SKM-1 treated with dmso at 0.1 percent for 144 hours (cell line): ENCODE results near the gene KLHL29.

Source experiments
- DNase-seq: peaks from one replicate; lab custom pipeline; 2025; ENCODE audit not compliant: unreplicated experiment; lab: John Stamatoyannopoulos, UW

KLHL29 gene

GRCh38 chr2:23640711-23641110 is 255.7 kb downstream of the KLHL29 start:
- DNase-seq: no peak

- DNase-seq: no peak
Measured at GRCh38 chr2:23642516-23642915, 257.5 kb downstream of the KLHL29 start.

GRCh38 chr2:23645230-23645808 is 260.3 kb downstream of the KLHL29 start:
- DNase-seq: no peak

- no peak for DNase-seq
Measured at GRCh38 chr2:23647563-23647962, 262.6 kb downstream of the KLHL29 start.

GRCh38 chr2:23649303-23649702 is 264.3 kb downstream of the KLHL29 start:
- DNase-seq: no peak

- no peak for DNase-seq
Measured at GRCh38 chr2:23649819-23650218, 264.8 kb downstream of the KLHL29 start.

GRCh38 chr2:23651187-23652080 is 266.5 kb downstream of the KLHL29 start:
- DNase-seq: peak; percentile 12

- no peak for DNase-seq
Measured at GRCh38 chr2:23653326-23653725, 268.3 kb downstream of the KLHL29 start.

- no peak for DNase-seq
Measured at GRCh38 chr2:23654756-23655155, 269.8 kb downstream of the KLHL29 start.

GRCh38 chr2:23655934-23656596 is 271.1 kb downstream of the KLHL29 start:
- DNase-seq: no peak

- no peak for DNase-seq
Measured at GRCh38 chr2:23656597-23656973, 271.6 kb downstream of the KLHL29 start.

GRCh38 chr2:23657371-23657770 is 272.4 kb downstream of the KLHL29 start:
- no peak for DNase-seq

- no peak for DNase-seq
Measured at GRCh38 chr2:23657934-23658333, 273.0 kb downstream of the KLHL29 start.

GRCh38 chr2:23658466-23658942 is 273.5 kb downstream of the KLHL29 start:
- no peak for DNase-seq

GRCh38 chr2:23659328-23659727 is 274.3 kb downstream of the KLHL29 start:
- DNase-seq: no peak

GRCh38 chr2:23659773-23660172 is 274.8 kb downstream of the KLHL29 start:
- no peak for DNase-seq

GRCh38 chr2:23660237-23660636 is 275.3 kb downstream of the KLHL29 start:
- DNase-seq: no peak

GRCh38 chr2:23661276-23662050 is 276.5 kb downstream of the KLHL29 start:
- DNase-seq: no peak

- DNase-seq: no peak
Measured at GRCh38 chr2:23662466-23662865, 277.5 kb downstream of the KLHL29 start.

GRCh38 chr2:23662941-23663920 is 278.3 kb downstream of the KLHL29 start:
- DNase-seq: no peak
